Measurements from ENCODE around the gene LYPD3. TPM values are rescaled to one million over a fixed set of nuclear protein-coding genes. Genes with fewer than 3 reads are reported as not detected.

The LYPD3 gene
- total and polyA plus RNA-seq, 3 experiments from 2014 or later = 0.84 to 3.8 (median 1.2) TPM

- Mint-ChIP-seq H3K27ac (peak overlapping the region in 2 of 8 donors; percentile 81), H3K4me3 (peak overlapping the region in 1 of 7 donors; percentile 77), H3K27me3 (no peaks in the 10 kb centered on the region), H3K4me1 (peaks cover 14 to 32% (median 17%) of the 10 kb centered on the region in 3 donors), H3K9me3 (no peaks in the 10 kb centered on the region), H3K36me3 (peaks cover 0 to 3% (median 0%) of the 10 kb centered on the region in 3 donors)
- Histone ChIP-seq H3K4me1 (ENCODE audit: insufficient read depth, low read length) (peaks cover 15% of the 10 kb centered on the region), H3K27me3 (ENCODE audit: insufficient read depth, low read length, poor library complexity, severe bottlenecking) (no peaks in the 10 kb centered on the region), H3K4me3 (ENCODE audit: low read length) (no peak overlapping the region), H3K27ac (ENCODE audit: low read depth, low read length) (no peak overlapping the region), H3K36me3 (ENCODE audit: insufficient read depth, low read length) (no peaks in the 10 kb centered on the region), H3K9me3 (ENCODE audit: low read length) (no peaks in the 10 kb centered on the region)
- DNase-seq = no peak
- CTCF ChIA-PET = interaction anchor here (0.9 to 2.5 kb wide), 3 partner anchors 13 to 59 kb away, joined by 4 to 11 read pairs (median 5); no protein-coding TSS in a partner anchor
- POLR2A ChIA-PET = no interaction called here
Observed at GRCh38 chr19:43460362-43461016, 4.9 kb downstream of the LYPD3 start.

GRCh38 chr19:43457809-43458208 lies 7.6 kb downstream of the LYPD3 start:
- Mint-ChIP-seq H3K4me3 (no peak overlapping the region), H3K36me3 (no peaks in the 10 kb centered on the region), H3K4me1 (peaks cover 8 to 13% (median 9%) of the 10 kb centered on the region in 3 donors), H3K9me3 (no peaks in the 10 kb centered on the region), H3K27me3 (no peaks in the 10 kb centered on the region), H3K27ac (no peak overlapping the region)
- CTCF ChIA-PET = interaction anchor here (1.2 to 3.8 kb wide), 3 partner anchors 11 to 26 kb away, joined by 3 to 14 read pairs (median 7); no protein-coding TSS in a partner anchor
- peaks cover 7% of the 10 kb centered on the region for H3K4me1 ChIP-seq (ENCODE audit: insufficient read depth, low read length)
- no peaks in the 10 kb centered on the region for H3K9me3 ChIP-seq (ENCODE audit: low read length)
- POLR2A ChIA-PET = no interaction called here
- no peak overlapping the region for H3K4me3 ChIP-seq (ENCODE audit: low read length)
- no peaks in the 10 kb centered on the region for H3K27me3 ChIP-seq (ENCODE audit: insufficient read depth, low read length, poor library complexity, severe bottlenecking)
- H3K27ac ChIP-seq (ENCODE audit: low read depth, low read length) = no peak overlapping the region
- H3K36me3 ChIP-seq (ENCODE audit: insufficient read depth, low read length) = no peaks in the 10 kb centered on the region
- no peak for DNase-seq

GRCh38 chr19:43455321-43456113 lies 9.9 kb downstream of the LYPD3 start:
- Mint-ChIP-seq H3K36me3 (peaks cover 0 to 6% (median 4%) of the 10 kb centered on the region in 3 donors), H3K4me1 (peaks cover 0 to 7% (median 3%) of the 10 kb centered on the region in 3 donors), H3K27ac (peak overlapping the region in 1 of 8 donors; percentile 55), H3K4me3 (no peak overlapping the region), H3K27me3 (no peaks in the 10 kb centered on the region), H3K9me3 (no peaks in the 10 kb centered on the region)
- Histone ChIP-seq H3K27ac (ENCODE audit: low read depth, low read length) (no peak overlapping the region), H3K4me3 (ENCODE audit: low read length) (no peak overlapping the region), H3K27me3 (ENCODE audit: insufficient read depth, low read length, poor library complexity, severe bottlenecking) (no peaks in the 10 kb centered on the region), H3K9me3 (ENCODE audit: low read length) (no peaks in the 10 kb centered on the region), H3K4me1 (ENCODE audit: insufficient read depth, low read length) (no peaks in the 10 kb centered on the region), H3K36me3 (ENCODE audit: insufficient read depth, low read length) (no peaks in the 10 kb centered on the region)
- CTCF ChIA-PET = interaction anchor here (2.5 to 3.8 kb wide), 2 partner anchors 9 to 23 kb away, joined by 7 to 14 read pairs; no protein-coding TSS in a partner anchor
- no peak for DNase-seq
- POLR2A ChIA-PET = no interaction called here

GRCh38 chr19:43454031-43454430 lies 11.4 kb downstream of the LYPD3 start:
- ChIA-PET POLR2A (no interaction called here), CTCF (interaction anchor here (0.9 kb wide), 1 partner anchor 65 kb away, joined by 3 read pairs; no protein-coding TSS in a partner anchor)
- Mint-ChIP-seq H3K4me3 (no peak overlapping the region), H3K27me3 (no peaks in the 10 kb centered on the region), H3K4me1 (peaks cover 0 to 9% (median 3%) of the 10 kb centered on the region in 3 donors), H3K9me3 (no peaks in the 10 kb centered on the region), H3K27ac (no peak overlapping the region), H3K36me3 (peaks cover 0 to 6% (median 4%) of the 10 kb centered on the region in 3 donors)
- Histone ChIP-seq H3K27me3 (ENCODE audit: insufficient read depth, low read length, poor library complexity, severe bottlenecking) (no peaks in the 10 kb centered on the region), H3K9me3 (ENCODE audit: low read length) (no peaks in the 10 kb centered on the region), H3K4me1 (ENCODE audit: insufficient read depth, low read length) (no peaks in the 10 kb centered on the region), H3K27ac (ENCODE audit: low read depth, low read length) (no peak overlapping the region), H3K4me3 (ENCODE audit: low read length) (no peak overlapping the region), H3K36me3 (ENCODE audit: insufficient read depth, low read length) (no peaks in the 10 kb centered on the region)
- DNase-seq = no peak

GRCh38 chr19:43452582-43452981 lies 12.8 kb downstream of the LYPD3 start:
- H3K36me3 ChIP-seq (ENCODE audit: insufficient read depth, low read length) = no peaks in the 10 kb centered on the region
- Mint-ChIP-seq H3K4me1 (peaks cover 0 to 9% (median 3%) of the 10 kb centered on the region in 3 donors), H3K27ac (no peak overlapping the region), H3K9me3 (no peaks in the 10 kb centered on the region), H3K4me3 (no peak overlapping the region), H3K36me3 (peaks cover 0 to 6% (median 4%) of the 10 kb centered on the region in 3 donors), H3K27me3 (no peaks in the 10 kb centered on the region)
- ChIA-PET POLR2A (no interaction called here), CTCF (interaction anchor here (1.0 to 1.3 kb wide), 2 partner anchors 66 to 67 kb away, joined by 3 to 4 read pairs; no protein-coding TSS in a partner anchor)
- H3K4me1 ChIP-seq (ENCODE audit: insufficient read depth, low read length) = no peaks in the 10 kb centered on the region
- H3K4me3 ChIP-seq (ENCODE audit: low read length) = no peak overlapping the region
- H3K27me3 ChIP-seq (ENCODE audit: insufficient read depth, low read length, poor library complexity, severe bottlenecking) = no peaks in the 10 kb centered on the region
- DNase-seq = no peak
- no peak overlapping the region for H3K27ac ChIP-seq (ENCODE audit: low read depth, low read length)
- no peaks in the 10 kb centered on the region for H3K9me3 ChIP-seq (ENCODE audit: low read length)

GRCh38 chr19:43450545-43450997 lies 14.8 kb downstream of the LYPD3 start:
- ChIA-PET POLR2A (interaction anchor here (0.7 kb wide), 1 partner anchor 69 kb away, joined by 6 read pairs; no protein-coding TSS in a partner anchor), CTCF (no interaction called here)
- Histone ChIP-seq H3K4me1 (ENCODE audit: insufficient read depth, low read length) (peaks cover 7% of the 10 kb centered on the region), H3K27me3 (ENCODE audit: insufficient read depth, low read length, poor library complexity, severe bottlenecking) (no peaks in the 10 kb centered on the region), H3K36me3 (ENCODE audit: insufficient read depth, low read length) (no peaks in the 10 kb centered on the region), H3K9me3 (ENCODE audit: low read length) (no peaks in the 10 kb centered on the region), H3K27ac (ENCODE audit: low read depth, low read length) (no peak overlapping the region), H3K4me3 (ENCODE audit: low read length) (no peak overlapping the region)
- Mint-ChIP-seq H3K9me3 (no peaks in the 10 kb centered on the region), H3K27me3 (no peaks in the 10 kb centered on the region), H3K4me3 (no peak overlapping the region), H3K36me3 (peaks cover 0 to 6% (median 4%) of the 10 kb centered on the region in 3 donors), H3K27ac (peak overlapping the region in 1 of 8 donors; percentile 29), H3K4me1 (peaks cover 5 to 16% (median 12%) of the 10 kb centered on the region in 3 donors)
- DNase-seq = no peak

- Histone ChIP-seq H3K36me3 (ENCODE audit: insufficient read depth, low read length) (no peaks in the 10 kb centered on the region), H3K4me3 (ENCODE audit: low read length) (no peak overlapping the region), H3K4me1 (ENCODE audit: insufficient read depth, low read length) (peaks cover 7% of the 10 kb centered on the region), H3K27ac (ENCODE audit: low read depth, low read length) (no peak overlapping the region), H3K27me3 (ENCODE audit: insufficient read depth, low read length, poor library complexity, severe bottlenecking) (no peaks in the 10 kb centered on the region), H3K9me3 (ENCODE audit: low read length) (no peaks in the 10 kb centered on the region)
- no peak for DNase-seq
- ChIA-PET POLR2A (interaction anchor here (0.9 to 2.0 kb wide), 4 partner anchors 16 to 147 kb away, joined by 3 to 13 read pairs (median 7); no protein-coding TSS in a partner anchor), CTCF (interaction anchor here (0.7 to 13.1 kb wide), 25 partner anchors 9 to 221 kb away, joined by 3 to 316 read pairs (median 6); partner anchors contain the start of genes ETHE1, IRGQ, LYPD3 and PHLDB3)
- Mint-ChIP-seq H3K27me3 (no peaks in the 10 kb centered on the region), H3K4me3 (no peak overlapping the region), H3K27ac (no peak overlapping the region), H3K36me3 (peaks cover 0 to 5% (median 4%) of the 10 kb centered on the region in 3 donors), H3K4me1 (peaks cover 5 to 25% (median 19%) of the 10 kb centered on the region in 3 donors), H3K9me3 (no peaks in the 10 kb centered on the region)
Observed at GRCh38 chr19:43447655-43448054, 17.8 kb downstream of the LYPD3 start.
